ENCODE measurements around the gene STOX1. TPM values are rescaled to one million over a fixed set of nuclear protein-coding genes. Genes with fewer than 3 reads are reported as not detected.
"Not testable (repeated sequence)": the region's sequence is repeated elsewhere in the genome, so short reads cannot be mapped to it uniquely, and the experiment has no call there.

STOX1 gene
- total RNA-seq, 3 donors from 2014 or later: 0.35 to 0.98 (median 0.94) TPM

DNA sequence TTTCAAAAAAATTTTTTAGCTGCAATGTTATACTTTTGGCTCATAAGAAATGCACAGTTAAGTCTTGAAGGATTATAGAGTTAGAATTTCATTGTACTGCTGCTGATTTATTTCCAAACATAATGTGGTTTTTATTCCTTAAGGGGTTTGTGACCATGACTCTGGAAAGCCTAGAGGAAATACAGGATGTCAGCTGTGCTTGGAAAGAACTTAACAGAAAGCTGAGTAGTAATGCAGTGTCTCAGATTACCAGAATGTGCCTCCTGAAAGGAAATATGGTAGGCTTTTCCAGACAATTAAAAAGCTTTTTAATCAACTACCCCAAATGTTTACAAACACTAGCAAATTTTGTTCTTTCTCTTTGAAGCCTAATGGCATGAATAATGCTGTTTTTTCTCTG is 113.6 kb downstream of the STOX1 start:
- not testable (repeated sequence) for H3K9me3 Mint-ChIP-seq; H3K4me1 Mint-ChIP-seq (ENCODE audit: low read depth); DNase-seq; H3K27me3 Mint-ChIP-seq (ENCODE audit: low read depth); ATAC-seq; H3K4me3 Mint-ChIP-seq
- H3K36me3 Mint-ChIP-seq (ENCODE audit: insufficient read depth): peaks cover 25% of the 10 kb centered on the region

Other genes with a start within 250 kb of the STOX1 start
- 100 to 1,000 TPM; 105 to 120 (median 114) TPM for gene CCAR1, start 106.3 kb upstream of the STOX1 start, total RNA-seq
- 10 to 100 TPM; 42.4 to 52.8 (median 43.7) TPM for gene DDX50, start 73.8 kb downstream of the STOX1 start, total RNA-seq
- 100 to 1,000 TPM; 443 to 481 (median 460) TPM for gene DDX21, start 128.6 kb downstream of the STOX1 start, total RNA-seq
- gene KIFBP, start 161.3 kb downstream of the STOX1 start, total RNA-seq: 10 to 100 TPM in 1 of 3 donors, 1 to 10 TPM in 2; 7.5 to 11.4 (median 9.3) TPM